Measurements from ENCODE around the gene SGSM2. TPM values are rescaled to one million over a fixed set of nuclear protein-coding genes. Genes with fewer than 3 reads are reported as not detected.

Gene SGSM2
- total RNA-seq, 1 donor from 2014 or later, result 55.4 TPM

DNA sequence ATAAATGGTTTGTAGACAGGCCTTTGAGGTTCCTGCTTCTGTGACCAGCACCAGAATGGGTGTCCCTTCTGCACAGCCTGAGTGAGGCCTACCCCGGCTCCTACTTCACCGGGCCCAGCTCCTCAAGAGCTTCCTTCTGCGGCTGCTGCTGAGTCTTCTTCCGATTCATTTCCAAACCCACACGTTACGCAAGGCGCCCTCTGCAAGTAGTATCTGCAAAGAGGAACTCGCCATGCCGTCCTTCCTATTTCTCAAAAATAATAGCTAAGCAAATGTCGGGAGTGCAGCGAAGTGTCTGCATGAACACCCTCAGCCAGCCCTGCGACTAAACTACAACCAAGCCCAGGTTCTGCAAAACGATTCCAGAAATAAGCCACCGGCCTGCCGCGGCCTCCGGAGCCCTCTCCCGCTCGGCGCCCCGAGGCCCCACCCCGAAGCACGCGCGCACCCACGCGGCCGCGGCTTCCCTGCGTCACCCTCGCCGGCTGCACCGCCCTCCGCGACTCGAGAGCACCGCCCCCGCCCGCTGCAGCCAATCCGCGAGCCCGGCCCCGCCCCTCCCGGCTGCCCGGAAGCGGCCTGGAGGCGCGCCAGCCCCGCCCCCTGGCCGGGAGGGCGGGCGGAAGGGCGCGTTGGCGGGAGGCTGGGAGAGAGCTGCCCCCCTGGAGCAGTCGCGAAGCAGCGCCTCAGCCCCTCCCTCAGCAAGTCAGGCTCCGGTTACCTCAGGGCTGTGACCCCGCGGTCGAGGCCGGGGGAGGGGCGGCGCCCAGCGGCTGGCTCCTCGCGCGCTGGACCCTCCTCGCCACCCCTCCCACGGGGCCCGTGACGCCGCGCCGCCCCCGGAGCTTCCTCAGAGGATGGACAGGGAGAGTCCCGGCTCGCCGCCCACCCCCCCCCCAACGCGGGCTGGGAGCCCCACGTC, 55.2 kb downstream of the SGSM2 start:
- DNase-seq, result peak; percentile 96
- intact Hi-C loops (cut with DNase I), result no loop called here
- peaks cover 62% of the 10 kb centered on the region for H3K4me1 ChIP-seq

DNA sequence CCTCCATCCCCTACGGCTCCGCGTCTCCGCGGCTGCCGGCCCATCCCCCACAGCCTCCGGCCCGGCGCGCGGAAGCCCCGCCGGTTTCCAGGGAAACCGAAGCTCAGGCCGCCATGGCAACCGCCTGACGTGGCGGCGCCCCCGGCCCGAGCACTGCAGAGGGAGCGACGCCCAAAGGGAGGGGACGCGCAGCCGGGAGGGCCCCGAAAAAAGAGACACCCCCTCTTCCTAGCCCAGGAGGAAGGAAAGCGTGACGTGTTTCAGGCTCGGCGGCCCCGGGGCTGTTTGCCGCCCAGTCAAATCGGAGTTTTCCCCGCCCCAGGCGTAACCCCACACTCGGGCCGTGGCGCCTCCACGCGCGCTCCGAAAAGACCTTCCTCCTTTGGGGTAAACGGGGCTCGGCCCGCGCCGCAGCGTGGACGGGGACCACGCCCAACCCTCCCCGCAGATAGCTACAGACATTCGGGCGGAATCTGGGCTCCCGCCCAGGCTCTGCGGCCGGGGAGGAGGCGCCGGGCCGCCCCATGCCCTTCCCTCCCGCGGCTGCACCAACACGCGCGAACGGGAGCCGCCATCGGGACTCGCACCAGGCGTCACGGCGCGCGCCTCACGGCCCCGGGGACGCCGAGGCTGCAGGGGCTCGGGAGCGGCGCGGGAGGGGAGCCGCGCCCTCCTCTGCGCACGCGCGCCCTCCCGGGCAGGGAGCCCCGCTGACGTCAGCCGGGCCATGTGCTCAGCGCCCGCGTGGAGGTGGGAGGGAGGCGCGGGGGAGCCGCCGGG, 56.1 kb downstream of the SGSM2 start:
- TF ChIP-seq, protein P1, sequence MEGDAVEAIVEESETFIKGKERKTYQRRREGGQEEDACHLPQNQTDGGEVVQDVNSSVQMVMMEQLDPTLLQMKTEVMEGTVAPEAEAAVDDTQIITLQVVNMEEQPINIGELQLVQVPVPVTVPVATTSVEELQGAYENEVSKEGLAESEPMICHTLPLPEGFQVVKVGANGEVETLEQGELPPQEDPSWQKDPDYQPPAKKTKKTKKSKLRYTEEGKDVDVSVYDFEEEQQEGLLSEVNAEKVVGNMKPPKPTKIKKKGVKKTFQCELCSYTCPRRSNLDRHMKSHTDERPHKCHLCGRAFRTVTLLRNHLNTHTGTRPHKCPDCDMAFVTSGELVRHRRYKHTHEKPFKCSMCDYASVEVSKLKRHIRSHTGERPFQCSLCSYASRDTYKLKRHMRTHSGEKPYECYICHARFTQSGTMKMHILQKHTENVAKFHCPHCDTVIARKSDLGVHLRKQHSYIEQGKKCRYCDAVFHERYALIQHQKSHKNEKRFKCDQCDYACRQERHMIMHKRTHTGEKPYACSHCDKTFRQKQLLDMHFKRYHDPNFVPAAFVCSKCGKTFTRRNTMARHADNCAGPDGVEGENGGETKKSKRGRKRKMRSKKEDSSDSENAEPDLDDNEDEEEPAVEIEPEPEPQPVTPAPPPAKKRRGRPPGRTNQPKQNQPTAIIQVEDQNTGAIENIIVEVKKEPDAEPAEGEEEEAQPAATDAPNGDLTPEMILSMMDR (IDR thresholded peaks at IDR 0.05), result no peak
- peak overlapping the region; percentile 90 for H3K4me3 ChIP-seq
- H3K36me3 ChIP-seq, result peaks cover 5% of the 10 kb centered on the region
- peak; percentile 94 for DNase-seq
- ATAC-seq, result peak; percentile 72 to 73
- peaks cover 71% of the 10 kb centered on the region for H3K4me1 ChIP-seq
- H3K27ac ChIP-seq, result peak overlapping the region; percentile 100
- intact Hi-C loops (cut with DNase I), result no loop called here
- no peaks in the 10 kb centered on the region for H3K27me3 ChIP-seq (ENCODE audit: low read depth)
- no peaks in the 10 kb centered on the region for H3K9me3 ChIP-seq

More for the DNA sequence above, 55.2 kb downstream of the SGSM2 start:
- TF ChIP-seq, protein P1 (IDR thresholded peaks at IDR 0.05), result no peak
- H3K27ac ChIP-seq, result peak overlapping the region; percentile 100
- no peaks in the 10 kb centered on the region for H3K27me3 ChIP-seq (ENCODE audit: low read depth)
- ATAC-seq, result peak; percentile 81 to 87
- no peaks in the 10 kb centered on the region for H3K9me3 ChIP-seq
- H3K4me3 ChIP-seq, result peak overlapping the region; percentile 90
- H3K36me3 ChIP-seq, result peaks cover 11% of the 10 kb centered on the region

DNA sequence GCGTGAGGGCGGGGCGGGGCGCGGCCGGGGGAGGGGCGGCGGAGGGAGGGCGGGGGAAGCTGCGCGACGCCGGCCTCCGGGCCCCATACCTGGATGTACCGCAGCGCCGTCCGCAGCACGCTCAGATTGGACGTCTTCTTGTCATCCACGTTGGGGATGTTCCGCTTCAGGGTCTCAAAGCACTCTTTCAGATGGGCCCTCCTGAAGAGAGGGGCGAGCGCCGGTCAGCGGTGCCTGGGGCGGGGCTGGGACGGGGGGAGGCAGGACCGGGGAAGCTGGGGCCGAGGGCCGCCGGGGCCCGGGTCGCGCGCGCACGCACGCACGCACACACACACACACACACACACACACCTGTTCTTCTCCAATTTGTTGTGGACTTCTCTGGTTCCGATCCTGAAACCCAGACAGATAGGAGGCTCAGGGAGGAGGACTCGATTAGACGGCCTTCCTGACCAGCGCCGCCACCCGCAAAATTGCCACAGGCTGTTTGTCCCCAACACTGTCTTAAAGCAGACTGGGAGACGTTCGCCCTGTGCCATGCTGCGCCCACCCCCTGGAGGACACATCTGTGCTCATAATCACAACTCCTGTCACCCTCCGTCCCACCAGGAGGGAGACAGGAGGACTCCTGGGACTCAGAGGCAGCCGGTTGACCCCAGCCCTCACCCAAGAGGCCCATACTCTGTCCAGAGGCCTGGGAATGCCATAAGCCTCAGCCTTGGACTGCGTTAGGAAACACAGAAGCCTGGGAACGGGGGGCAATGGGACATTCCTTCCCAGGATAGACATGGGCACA, 56.9 kb downstream of the SGSM2 start:
- TF ChIP-seq, protein P1 (IDR thresholded peaks at IDR 0.05), result no peak
- Histone ChIP-seq H3K4me1 (peaks cover 79% of the 10 kb centered on the region), H3K9me3 (no peaks in the 10 kb centered on the region), H3K36me3 (peaks cover 5% of the 10 kb centered on the region), H3K27me3 (ENCODE audit: low read depth) (no peaks in the 10 kb centered on the region), H3K4me3 (peak overlapping the region; percentile 90), H3K27ac (peak overlapping the region; percentile 100)
- intact Hi-C loops (cut with DNase I), result no loop called here
- ATAC-seq (no peak), DNase-seq (no peak)

DNA sequence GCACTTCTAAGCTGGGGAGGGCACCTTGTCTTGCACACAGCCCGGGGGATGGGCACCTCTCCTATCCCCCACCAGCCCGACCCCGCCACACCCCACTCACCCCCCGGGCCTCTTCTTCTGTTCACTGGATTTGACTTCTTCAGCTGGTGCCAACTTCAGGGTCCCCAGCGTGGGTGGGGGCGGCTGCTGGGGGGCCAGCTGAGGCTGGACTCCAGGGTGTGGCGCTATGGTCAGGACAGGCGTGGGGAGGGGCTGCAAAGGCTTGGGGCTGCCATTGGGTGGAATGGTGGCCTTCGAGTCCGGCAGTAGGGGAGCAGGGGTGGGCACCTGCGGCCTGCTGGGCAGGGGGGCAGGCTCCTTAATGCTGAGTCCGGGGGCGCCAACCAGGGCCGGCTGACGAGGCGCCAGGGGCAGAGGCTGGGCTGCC, 57.5 kb downstream of the SGSM2 start:
- TF ChIP-seq, protein P1 (IDR thresholded peaks at IDR 0.05), result no peak
- H3K27me3 ChIP-seq (ENCODE audit: low read depth), result no peaks in the 10 kb centered on the region
- no peaks in the 10 kb centered on the region for H3K9me3 ChIP-seq
- H3K27ac ChIP-seq, result peak overlapping the region; percentile 100
- H3K36me3 ChIP-seq, result no peaks in the 10 kb centered on the region
- no peak for DNase-seq
- intact Hi-C loops (cut with DNase I), result no loop called here
- no peak for ATAC-seq
- no peak overlapping the region for H3K4me3 ChIP-seq
- H3K4me1 ChIP-seq, result peaks cover 79% of the 10 kb centered on the region

All from lower lobe of right lung (tissue), 2 donors.